Osteocyte (in vitro differentiated cells): ENCODE data around the gene MRRF. TPM values are rescaled to one million over a fixed set of nuclear protein-coding genes. Genes with fewer than 3 reads are reported as not detected.

Experiments used
- DNase-seq: peaks from one replicate; pipeline ENCODE4 v3.0.0; 2021; ENCODE audit warnings: mixed read lengths; ENCODE audit not compliant: unreplicated experiment; ENCODE audit errors: extremely low spot score
- H3K27ac Mint-ChIP-seq: one replicate; pipeline ENCODE4 v1.8.0; 2021; ENCODE audit warnings: mild to moderate bottlenecking, mixed read lengths; ENCODE audit not compliant: unreplicated experiment
- H3K27me3 Mint-ChIP-seq: one replicate; pipeline ENCODE4 v1.8.0; 2021; ENCODE audit warnings: mixed read lengths; ENCODE audit not compliant: unreplicated experiment
- H3K36me3 Mint-ChIP-seq: one replicate; pipeline ENCODE4 v1.8.0; 2021; ENCODE audit warnings: mixed read lengths; ENCODE audit not compliant: unreplicated experiment
- H3K4me1 Mint-ChIP-seq: one replicate; pipeline ENCODE4 v1.8.0; 2021; ENCODE audit warnings: mixed read lengths; ENCODE audit not compliant: unreplicated experiment
- H3K4me3 Mint-ChIP-seq: one replicate; pipeline ENCODE4 v1.8.0; 2021; ENCODE audit warnings: mild to moderate bottlenecking, moderate library complexity, mixed read lengths; ENCODE audit not compliant: unreplicated experiment
- H3K9me3 Mint-ChIP-seq: one replicate; pipeline ENCODE4 v1.8.0; 2021; ENCODE audit warnings: mixed read lengths; ENCODE audit not compliant: unreplicated experiment
- total RNA-seq: library from RNA; stranded (reverse); gene quantifications from 2 replicates; pipeline ENCODE4 v1.2.1, GENCODE V29; 2021
- TF ChIP-seq, protein P1 (sequence below): fragments of 200-600 bp; sonication (generic); IDR thresholded peaks from 2 replicates; pipeline ENCODE4 v1.5.0; 2021; ENCODE audit warnings: antibody characterized with exemption, mild to moderate bottlenecking, moderate library complexity

The MRRF gene
- total RNA-seq, 1 donor from 2014 or later: 26.0 TPM

DNA sequence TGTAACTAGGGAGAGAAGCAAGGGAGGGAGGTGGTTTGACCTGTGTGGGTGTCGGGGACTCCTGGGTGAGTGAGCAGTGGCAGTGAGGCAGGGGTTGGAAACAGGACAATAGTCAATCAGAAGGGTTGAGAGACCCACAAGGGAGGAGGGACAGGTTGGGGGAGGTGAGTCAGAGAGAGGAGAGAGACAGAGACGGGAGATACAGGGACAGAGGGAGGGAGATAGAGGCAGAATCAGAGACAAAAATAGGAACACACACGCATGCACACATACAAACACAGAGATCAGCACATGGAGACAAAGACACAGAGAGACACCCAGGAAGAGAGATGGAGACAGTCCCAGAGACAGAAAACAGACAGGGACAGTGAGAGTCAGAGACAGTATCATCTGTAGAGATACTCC lies 66.8 kb downstream of the MRRF start:
- TF ChIP-seq, protein P1, sequence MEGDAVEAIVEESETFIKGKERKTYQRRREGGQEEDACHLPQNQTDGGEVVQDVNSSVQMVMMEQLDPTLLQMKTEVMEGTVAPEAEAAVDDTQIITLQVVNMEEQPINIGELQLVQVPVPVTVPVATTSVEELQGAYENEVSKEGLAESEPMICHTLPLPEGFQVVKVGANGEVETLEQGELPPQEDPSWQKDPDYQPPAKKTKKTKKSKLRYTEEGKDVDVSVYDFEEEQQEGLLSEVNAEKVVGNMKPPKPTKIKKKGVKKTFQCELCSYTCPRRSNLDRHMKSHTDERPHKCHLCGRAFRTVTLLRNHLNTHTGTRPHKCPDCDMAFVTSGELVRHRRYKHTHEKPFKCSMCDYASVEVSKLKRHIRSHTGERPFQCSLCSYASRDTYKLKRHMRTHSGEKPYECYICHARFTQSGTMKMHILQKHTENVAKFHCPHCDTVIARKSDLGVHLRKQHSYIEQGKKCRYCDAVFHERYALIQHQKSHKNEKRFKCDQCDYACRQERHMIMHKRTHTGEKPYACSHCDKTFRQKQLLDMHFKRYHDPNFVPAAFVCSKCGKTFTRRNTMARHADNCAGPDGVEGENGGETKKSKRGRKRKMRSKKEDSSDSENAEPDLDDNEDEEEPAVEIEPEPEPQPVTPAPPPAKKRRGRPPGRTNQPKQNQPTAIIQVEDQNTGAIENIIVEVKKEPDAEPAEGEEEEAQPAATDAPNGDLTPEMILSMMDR: no peak
- no peak for DNase-seq
- no peaks in the 10 kb centered on the region for H3K27me3 Mint-ChIP-seq
- H3K4me3 Mint-ChIP-seq: no peak overlapping the region
- no peaks in the 10 kb centered on the region for H3K36me3 Mint-ChIP-seq
- no peaks in the 10 kb centered on the region for H3K4me1 Mint-ChIP-seq
- H3K27ac Mint-ChIP-seq: no peak overlapping the region
- no peaks in the 10 kb centered on the region for H3K9me3 Mint-ChIP-seq

DNA sequence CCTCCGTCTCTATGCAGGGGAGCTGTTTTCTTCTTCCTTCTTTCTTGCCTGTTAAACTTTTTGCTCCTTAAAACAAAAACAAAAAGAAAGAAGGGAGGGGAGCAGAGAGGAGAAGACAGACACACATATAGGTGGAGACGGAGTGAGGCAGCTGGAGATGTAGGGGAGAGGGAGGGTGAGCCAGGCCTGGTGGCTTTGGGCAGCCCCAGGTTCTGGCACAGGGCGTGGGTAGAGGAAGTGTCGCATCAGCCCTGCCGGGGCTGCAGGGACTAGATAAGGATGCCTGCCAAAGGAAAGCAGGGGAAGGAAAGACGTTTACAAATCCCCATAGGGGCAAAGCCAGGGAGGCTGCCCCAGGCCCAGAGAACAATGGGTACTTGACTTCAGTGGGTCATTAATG lies 67.4 kb downstream of the MRRF start:
- TF ChIP-seq, protein P1: no peak
- no peaks in the 10 kb centered on the region for H3K9me3 Mint-ChIP-seq
- H3K27ac Mint-ChIP-seq: no peak overlapping the region
- no peaks in the 10 kb centered on the region for H3K4me1 Mint-ChIP-seq
- H3K27me3 Mint-ChIP-seq: peaks cover 1% of the 10 kb centered on the region
- no peak overlapping the region for H3K4me3 Mint-ChIP-seq
- no peak for DNase-seq
- no peaks in the 10 kb centered on the region for H3K36me3 Mint-ChIP-seq

DNA sequence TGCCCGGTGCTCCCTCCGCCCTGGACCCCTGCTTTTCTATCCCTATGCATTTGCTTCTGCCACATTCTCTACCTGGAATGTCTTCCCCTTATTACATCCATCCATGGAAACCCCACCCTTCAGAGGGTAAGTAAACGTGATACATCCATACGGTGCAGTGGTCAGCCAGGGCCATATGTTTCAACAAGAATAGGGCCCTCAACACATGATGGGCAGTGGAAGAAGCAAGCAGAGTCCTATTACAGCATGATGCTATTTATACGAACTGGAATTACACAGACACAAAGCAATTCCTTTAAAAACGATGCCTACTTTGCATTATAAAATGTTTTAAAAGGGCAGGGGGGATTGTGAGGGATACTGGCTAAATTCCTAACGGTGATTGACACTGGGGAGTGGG lies 68.0 kb downstream of the MRRF start:
- DNase-seq: no peak
- no peaks in the 10 kb centered on the region for H3K4me1 Mint-ChIP-seq
- no peaks in the 10 kb centered on the region for H3K36me3 Mint-ChIP-seq
- TF ChIP-seq, protein P1: no peak
- H3K27me3 Mint-ChIP-seq: peaks cover 7% of the 10 kb centered on the region
- no peak overlapping the region for H3K27ac Mint-ChIP-seq
- no peaks in the 10 kb centered on the region for H3K9me3 Mint-ChIP-seq
- H3K4me3 Mint-ChIP-seq: no peak overlapping the region

DNA sequence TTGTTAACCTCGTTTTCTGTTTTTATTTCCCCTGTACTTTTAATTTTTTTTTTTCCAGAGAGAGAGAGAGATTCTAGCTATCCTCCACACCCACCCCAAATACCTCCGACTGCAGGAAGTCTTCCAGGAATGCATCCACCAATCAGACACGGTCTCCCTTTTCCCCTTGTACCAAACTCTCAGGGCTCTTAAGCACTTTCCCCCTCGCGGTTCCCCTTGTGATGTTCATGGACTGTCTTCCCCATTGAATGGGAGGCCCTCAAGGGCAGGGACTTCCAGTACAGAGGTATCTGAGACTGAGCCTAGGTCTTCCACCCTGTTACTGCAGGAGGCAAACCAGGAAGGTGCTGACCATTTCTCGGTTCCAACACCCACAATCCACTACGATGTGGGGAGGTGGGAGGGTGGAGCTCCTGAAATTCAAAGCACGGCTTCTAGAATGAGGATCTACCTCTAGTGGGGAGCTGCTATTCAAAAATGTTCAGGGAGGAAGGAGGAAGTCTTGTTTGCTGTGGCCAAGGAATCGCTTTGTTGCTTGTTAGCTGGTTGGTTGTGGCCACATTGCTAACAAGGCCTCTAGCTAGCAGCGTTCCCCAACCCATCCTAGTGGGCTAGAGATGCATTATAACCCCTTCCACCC lies 68.6 kb downstream of the MRRF start:
- H3K36me3 Mint-ChIP-seq: no peaks in the 10 kb centered on the region
- no peaks in the 10 kb centered on the region for H3K9me3 Mint-ChIP-seq
- no peak for DNase-seq
- TF ChIP-seq, protein P1: no peak
- H3K27ac Mint-ChIP-seq: no peak overlapping the region
- H3K27me3 Mint-ChIP-seq: peaks cover 13% of the 10 kb centered on the region
- no peaks in the 10 kb centered on the region for H3K4me1 Mint-ChIP-seq
- no peak overlapping the region for H3K4me3 Mint-ChIP-seq

DNA sequence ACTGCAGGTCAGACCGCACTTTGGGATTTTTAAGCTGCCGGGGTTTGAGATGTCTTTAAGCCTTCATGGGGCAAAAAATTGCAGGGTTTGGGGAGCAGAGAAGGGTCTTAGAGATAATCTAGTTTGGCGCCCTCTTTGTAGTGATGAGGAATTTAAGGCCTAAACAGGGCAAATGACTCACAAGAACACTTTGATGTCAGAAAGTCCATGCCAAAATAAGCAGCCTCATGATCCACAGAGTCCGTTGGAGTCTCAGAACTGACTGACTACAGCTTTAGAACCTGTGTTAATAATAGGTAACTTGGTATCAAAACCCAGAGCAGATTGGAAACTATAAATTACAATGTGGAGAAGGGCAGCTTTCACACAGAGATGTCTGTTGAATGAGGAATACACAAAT lies 70.2 kb downstream of the MRRF start:
- no peak overlapping the region for H3K27ac Mint-ChIP-seq
- no peaks in the 10 kb centered on the region for H3K36me3 Mint-ChIP-seq
- H3K9me3 Mint-ChIP-seq: no peaks in the 10 kb centered on the region
- H3K27me3 Mint-ChIP-seq: peaks cover 23% of the 10 kb centered on the region
- DNase-seq: no peak
- H3K4me3 Mint-ChIP-seq: no peak overlapping the region
- TF ChIP-seq, protein P1: no peak
- H3K4me1 Mint-ChIP-seq: no peaks in the 10 kb centered on the region
